Pericardium fibroblast (primary cell): ENCODE results near the gene PHYKPL. TPM values are rescaled to one million over a fixed set of nuclear protein-coding genes. Genes with fewer than 3 reads are reported as not detected.

Source experiments
- total RNA-seq: library from RNA; depleted of rRNA; stranded (reverse); fragments of >200 nt; gene quantifications from 2 replicates; pipeline ENCODE4 v1.2.3, GENCODE V29; 2015

Gene PHYKPL
- 29.1 and 30.5 TPM in 2 replicates for total RNA-seq

DNA sequence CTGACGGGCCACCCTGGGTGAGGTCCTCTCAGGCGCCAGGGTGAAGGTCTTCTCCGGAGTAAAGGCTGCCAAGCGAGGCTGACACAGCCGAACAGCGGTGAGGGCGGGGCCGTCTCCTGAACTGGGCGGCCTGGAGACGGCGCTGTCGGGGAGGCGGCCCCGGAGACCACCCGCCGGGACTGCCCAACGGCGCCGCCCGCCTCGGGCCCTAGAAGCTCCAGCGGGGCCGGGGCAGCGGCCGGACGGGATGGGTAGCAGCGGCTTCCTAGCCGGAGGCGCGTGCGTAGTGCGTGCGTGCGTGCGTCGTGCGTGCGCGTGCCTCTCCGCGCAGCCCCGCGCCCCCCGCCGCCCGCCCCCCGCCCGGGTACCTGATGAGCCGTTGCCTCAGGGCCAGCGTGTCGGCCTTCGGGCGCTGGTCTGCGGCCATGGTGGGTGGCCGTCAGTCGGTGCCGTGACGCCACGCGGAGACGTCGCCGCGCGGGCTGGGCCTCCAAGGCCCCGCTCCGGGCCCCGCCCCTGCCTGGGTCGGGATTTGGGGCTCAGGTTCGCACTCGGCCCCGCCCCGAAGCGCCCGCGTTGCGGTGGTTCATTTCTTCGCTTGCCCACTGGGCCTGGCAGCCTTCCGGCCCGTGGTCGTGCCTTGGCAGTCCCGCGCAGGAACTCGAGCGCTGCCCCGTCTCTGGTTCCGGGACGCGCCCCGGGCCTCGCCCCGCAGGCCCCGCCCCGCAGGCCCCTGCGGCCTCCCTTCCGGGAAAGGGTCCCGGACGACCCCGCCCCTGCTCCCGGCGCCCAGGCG is at the start of gene PHYKPL:
PHYKPL (minus strand) TSS at position 679 of the 796 bp plus-strand sequence; CDS start at position 427, 252 bp downstream.

DNA sequence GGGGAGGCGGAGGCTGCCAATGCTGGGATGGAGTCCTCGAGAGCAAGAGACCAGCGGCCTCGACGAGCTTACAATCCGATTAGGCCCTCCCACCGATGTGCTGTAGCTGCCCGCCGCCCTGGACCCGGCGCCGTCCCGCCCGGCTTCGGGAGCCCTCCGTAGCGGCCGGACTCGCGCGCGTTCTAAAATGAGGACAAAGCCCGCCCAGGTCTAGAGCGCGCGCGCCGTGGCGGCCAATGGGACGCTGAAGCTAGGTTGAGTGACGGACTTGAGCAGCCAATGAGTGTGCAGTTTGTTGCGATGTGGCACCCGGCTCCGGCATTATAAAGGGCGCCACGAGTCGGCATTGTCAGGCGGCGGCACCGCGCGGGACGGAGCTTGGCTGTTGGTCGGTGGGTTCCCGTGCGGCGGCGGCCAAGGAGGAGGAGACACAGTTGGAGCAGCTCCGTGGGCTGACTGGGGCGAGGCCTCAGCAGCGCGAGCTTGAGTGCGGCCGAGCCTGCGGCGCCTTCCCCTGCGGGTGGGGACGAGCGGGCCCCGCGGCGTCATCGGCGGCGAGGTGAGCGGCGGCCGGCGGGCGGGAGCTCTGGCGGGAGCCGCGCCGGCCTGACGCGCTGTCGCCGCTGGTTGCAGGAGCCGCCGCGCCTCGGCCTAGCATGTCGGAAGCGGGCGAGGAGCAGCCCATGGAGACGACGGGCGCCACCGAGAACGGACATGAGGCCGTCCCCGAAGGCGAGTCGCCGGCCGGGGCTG is 28.2 kb downstream of the PHYKPL start, which contains the start of gene HNRNPAB:
HNRNPAB (plus strand) TSS at position 352 of the 753 bp plus-strand sequence; CDS start at position 657, 305 bp downstream.

DNA sequence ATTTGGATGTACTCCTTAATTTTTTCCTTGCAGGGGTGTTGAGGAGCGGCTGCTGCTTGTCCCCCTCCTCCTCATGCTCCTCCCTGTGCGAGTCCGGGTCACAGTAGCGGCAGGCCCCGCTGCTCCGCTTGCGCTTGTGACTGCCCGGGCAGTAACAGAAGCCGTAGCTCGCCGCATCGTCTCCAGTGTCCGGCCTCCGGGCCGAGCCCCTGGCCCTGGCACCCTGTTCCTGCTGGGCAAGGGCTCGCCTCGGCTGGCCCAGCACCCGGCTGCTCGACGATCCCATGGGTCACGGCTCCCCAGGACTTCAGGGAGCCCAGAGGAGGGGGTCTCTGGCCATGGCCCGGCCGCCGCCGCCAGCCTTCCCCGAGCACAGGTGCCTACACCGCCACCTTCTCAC is 45.6 kb downstream of the PHYKPL start, which contains the start of gene GMCL2:
GMCL2 (minus strand) TSS at position 358 of the 400 bp plus-strand sequence; CDS start at position 286, 72 bp downstream.

Other genes starting within 250 kb of the PHYKPL start
- gene PROP1, start 236.6 kb downstream of the PHYKPL start, total RNA-seq: not detected in 2 replicates
- gene N4BP3, start 119.3 kb downstream of the PHYKPL start, total RNA-seq: under 0.01 and 1.4 TPM in 2 replicates
- gene RMND5B, start 101.8 kb downstream of the PHYKPL start, total RNA-seq: 11.2 and 18.8 TPM in 2 replicates
- 201 and 220 TPM in 2 replicates for gene NHP2, start 78.9 kb downstream of the PHYKPL start, total RNA-seq
- gene GMCL2, start 45.4 kb downstream of the PHYKPL start, total RNA-seq: not detected in 2 replicates
- gene HNRNPAB, start 28.3 kb downstream of the PHYKPL start, total RNA-seq: 50.1 and 68.3 TPM in 2 replicates